ENCODE data around the gene ZNF77.
"Not testable (repeated sequence)": the region's sequence is repeated elsewhere in the genome, so short reads cannot be mapped to it uniquely, and the experiment has no call there.

Gene ZNF77

DNA sequence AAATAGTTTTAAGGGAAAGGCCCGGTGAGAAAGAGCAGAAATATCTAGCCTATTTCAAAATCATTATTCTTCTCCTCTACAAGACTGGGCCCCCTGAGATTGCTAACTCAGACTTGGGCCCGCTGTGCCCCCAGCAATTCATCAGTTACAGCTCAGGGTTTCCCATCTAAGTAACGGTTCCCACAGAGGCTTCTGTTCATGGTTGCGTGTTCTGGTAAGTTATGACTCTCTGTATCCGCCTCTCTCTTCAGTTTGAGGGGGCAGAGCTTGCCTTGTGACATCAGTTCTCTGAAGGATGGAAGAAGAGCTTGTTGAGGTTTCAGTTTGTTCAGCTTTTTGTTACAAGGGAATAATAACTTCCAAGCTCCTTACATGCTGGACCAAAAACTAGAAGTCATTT lies 32.5 kb downstream of the ZNF77 start:
- peaks cover 22% of the 10 kb centered on the region for H3K4me1 Mint-ChIP-seq (ENCODE audit: low read depth)
- peaks cover 7% of the 10 kb centered on the region for H3K9me3 Mint-ChIP-seq (ENCODE audit: low read depth)
- peaks cover 23% of the 10 kb centered on the region for H3K36me3 Mint-ChIP-seq
- H3K27ac Mint-ChIP-seq, result no peak overlapping the region
- H3K27me3 Mint-ChIP-seq, result no peaks in the 10 kb centered on the region
- H3K4me3 Mint-ChIP-seq, result no peak overlapping the region

DNA sequence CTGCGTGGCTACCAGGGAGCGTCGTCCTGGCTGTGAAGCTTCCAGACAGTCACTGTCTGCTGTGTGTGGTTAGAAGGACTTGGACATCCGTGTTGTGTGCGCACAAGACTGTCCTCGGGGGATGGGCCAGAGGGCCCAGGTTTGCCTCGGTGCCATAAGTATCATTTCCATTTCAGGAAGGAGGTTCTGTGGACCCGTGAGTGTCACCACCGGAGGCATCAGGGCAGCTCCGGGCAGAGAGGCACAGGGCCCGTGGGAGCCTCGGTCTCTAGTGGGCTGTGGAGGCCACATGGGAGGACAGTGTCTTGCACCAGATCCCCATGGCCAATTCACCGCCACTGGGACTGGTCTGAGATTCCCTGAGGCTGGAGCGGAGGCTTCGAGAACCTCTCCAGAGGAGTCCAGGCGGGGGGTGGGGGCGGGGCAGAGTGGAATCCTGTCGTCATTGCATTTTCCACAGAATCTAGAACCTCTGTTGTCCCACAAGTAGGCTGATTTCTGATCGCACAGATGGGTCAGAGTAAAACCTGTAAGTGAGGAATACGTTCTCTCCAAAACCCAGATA lies 38.1 kb downstream of the ZNF77 start:
- Mint-ChIP-seq H3K9me3 (ENCODE audit: low read depth) (no peaks in the 10 kb centered on the region), H3K4me3 (no peak overlapping the region), H3K36me3 (peaks cover 4% of the 10 kb centered on the region), H3K27ac (no peak overlapping the region), H3K4me1 (ENCODE audit: low read depth) (peaks cover 35% of the 10 kb centered on the region), H3K27me3 (no peaks in the 10 kb centered on the region)

DNA sequence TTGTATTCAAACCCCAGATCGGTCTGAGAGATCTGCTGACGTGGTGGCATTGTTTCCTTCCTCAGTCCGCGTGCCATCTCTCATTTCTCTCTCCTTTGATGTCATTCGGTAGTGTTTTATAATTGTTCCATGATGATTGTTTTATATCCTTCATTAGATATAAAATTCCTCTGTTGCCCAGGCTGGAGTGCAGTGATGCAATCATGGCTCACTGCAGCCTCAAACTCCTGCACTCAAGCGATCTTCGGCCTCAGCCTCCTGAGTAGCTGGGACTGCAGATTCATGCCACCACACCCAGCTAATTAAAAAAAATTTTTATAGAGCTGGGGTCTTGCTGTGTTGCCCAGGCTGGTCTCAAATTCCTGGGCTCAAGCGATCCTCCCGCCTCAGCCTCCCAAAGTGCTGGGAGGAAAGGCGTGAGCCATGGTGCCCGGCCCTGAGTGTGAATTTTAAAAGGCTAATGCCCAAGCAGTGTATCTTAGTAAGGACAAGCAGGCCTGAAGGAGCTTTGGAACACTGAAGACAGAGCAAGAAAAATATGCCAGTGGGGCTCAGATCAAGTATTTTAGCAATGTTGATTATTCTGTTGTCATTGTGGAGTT lies 38.8 kb downstream of the ZNF77 start:
- Mint-ChIP-seq H3K9me3 (ENCODE audit: low read depth) (no peaks in the 10 kb centered on the region), H3K36me3 (peaks cover 4% of the 10 kb centered on the region), H3K4me3 (no peak overlapping the region), H3K4me1 (ENCODE audit: low read depth) (peaks cover 35% of the 10 kb centered on the region), H3K27ac (no peak overlapping the region), H3K27me3 (no peaks in the 10 kb centered on the region)

DNA sequence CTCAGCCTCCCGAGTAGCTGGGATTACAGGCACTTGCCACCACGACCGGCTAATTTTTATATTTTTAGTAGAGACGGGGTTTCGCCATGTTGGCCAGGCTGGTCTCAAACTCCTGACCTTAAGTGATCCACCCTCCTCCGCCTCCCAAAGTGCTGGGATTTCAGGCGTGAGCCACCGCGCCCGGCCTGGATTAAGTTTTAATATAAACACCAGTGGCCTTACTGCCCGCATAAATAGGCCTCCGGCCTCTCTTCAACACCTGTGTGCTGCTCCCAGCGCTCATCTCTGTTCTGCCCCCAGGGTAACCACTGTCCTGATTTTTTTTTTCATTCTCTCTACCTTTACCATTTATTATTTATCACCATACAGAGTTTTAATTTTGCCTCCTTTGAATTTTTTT lies 41.4 kb downstream of the ZNF77 start:
- not testable (repeated sequence) for H3K36me3 Mint-ChIP-seq; H3K27ac Mint-ChIP-seq; H3K27me3 Mint-ChIP-seq; H3K9me3 Mint-ChIP-seq (ENCODE audit: low read depth)
- Mint-ChIP-seq H3K4me3 (peak overlapping the region; percentile 13), H3K4me1 (ENCODE audit: low read depth) (peaks cover 31% of the 10 kb centered on the region)

GRCh38 chr19:2902590-2903218 lies 42.1 kb downstream of the ZNF77 start:
- H3K27ac Mint-ChIP-seq, result no peak overlapping the region
- no peaks in the 10 kb centered on the region for H3K36me3 Mint-ChIP-seq
- H3K27me3 Mint-ChIP-seq, result no peaks in the 10 kb centered on the region
- H3K9me3 Mint-ChIP-seq (ENCODE audit: low read depth), result no peaks in the 10 kb centered on the region
- H3K4me1 Mint-ChIP-seq (ENCODE audit: low read depth), result peaks cover 29% of the 10 kb centered on the region
- H3K4me3 Mint-ChIP-seq, result peak overlapping the region; percentile 99

DNA sequence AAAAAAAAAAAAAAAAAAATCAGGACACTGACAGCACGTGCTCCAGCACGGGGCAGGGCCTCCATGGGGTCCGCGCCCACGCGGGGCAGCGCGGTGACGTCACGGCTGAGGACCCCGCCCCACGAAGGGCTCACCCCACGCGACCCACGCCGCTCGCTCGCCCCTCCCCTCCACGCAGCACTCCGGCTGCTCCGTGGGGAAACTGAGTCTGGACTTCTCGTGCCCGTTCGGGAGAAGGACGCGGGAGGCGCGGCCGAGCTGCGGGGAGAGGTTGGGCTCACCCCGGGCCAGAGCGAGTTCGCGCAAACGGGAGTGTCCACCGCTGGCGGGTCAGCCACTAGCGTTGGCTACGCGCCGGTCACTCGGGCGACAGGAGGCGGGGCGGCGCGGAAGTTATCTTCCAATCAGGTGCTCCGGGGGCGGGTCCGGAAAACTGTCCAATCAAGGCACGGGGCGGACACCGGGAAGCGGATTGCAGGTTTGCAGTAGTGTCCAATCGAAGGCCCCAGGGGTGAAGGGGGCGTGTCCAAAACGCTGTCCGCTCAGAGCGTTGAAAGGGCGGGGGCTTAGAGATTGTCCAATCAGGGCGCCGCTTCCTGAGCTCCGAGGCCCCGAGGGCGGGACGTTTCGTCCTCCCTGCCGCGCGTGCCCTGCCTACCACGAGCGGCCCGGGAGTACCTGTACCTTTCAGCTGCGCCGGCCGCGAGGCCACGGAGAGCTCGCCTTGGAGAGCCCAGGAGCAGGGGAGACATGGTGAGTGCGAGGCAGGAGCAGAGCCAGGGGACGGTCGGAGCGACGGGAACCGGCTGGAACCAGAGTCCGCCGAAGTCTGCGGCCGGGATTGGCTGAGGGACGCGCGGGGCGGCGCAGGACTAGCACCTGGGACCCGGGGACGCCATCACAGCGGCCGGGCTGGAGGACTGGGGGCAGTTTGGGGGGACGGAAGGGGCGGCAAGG lies 44.2 kb downstream of the ZNF77 start, which contains the start of gene ZNF57:
TSS of gene ZNF57 (plus strand) at position 633 of the 957 bp plus-strand sequence. CDS start at position 751, 118 bp downstream.
- peaks cover 19% of the 10 kb centered on the region for H3K4me1 Mint-ChIP-seq (ENCODE audit: low read depth)
- no peaks in the 10 kb centered on the region for H3K36me3 Mint-ChIP-seq
- no peaks in the 10 kb centered on the region for H3K9me3 Mint-ChIP-seq (ENCODE audit: low read depth)
- H3K4me3 Mint-ChIP-seq, result peak within 1 kb of the TSS; percentile 99
- peak within 1 kb of the TSS; percentile 94 for H3K27ac Mint-ChIP-seq
- H3K27me3 Mint-ChIP-seq, result no peaks in the 10 kb centered on the region

DNA sequence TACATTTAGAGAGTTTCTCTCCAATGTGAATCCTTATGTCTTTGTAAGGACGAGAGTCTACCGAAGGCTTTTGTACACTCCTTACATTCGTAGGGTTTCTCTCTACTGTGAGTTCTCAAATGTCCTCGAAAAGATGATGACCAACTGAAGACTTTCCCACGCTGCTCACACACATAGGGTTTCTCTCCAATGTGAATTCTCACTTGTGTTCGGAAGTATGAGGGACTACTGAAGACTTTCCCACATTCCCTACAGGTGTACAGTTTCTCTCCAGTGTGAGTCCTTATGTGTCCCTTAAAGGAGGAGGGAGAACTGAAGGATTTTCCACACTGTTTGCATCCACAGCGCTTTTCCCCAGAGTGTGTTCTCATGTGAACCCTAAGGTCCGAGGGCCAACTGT lies 48.1 kb downstream of the ZNF77 start:
- Mint-ChIP-seq H3K4me3 (no peak overlapping the region), H3K4me1 (ENCODE audit: low read depth) (peaks cover 7% of the 10 kb centered on the region), H3K27me3 (no peaks in the 10 kb centered on the region), H3K9me3 (ENCODE audit: low read depth) (no peaks in the 10 kb centered on the region), H3K27ac (no peak overlapping the region), H3K36me3 (no peaks in the 10 kb centered on the region)

- not testable (repeated sequence) for H3K4me1 Mint-ChIP-seq (ENCODE audit: low read depth); H3K4me3 Mint-ChIP-seq; H3K27ac Mint-ChIP-seq; H3K36me3 Mint-ChIP-seq; H3K9me3 Mint-ChIP-seq (ENCODE audit: low read depth); H3K27me3 Mint-ChIP-seq
These were observed 54.2 kb downstream of the ZNF77 start for GRCh38 chr19:2890531-2890930.

GRCh38 chr19:2888731-2889224 lies 56.0 kb downstream of the ZNF77 start:
- Mint-ChIP-seq H3K27me3 (no peaks in the 10 kb centered on the region), H3K4me3 (peak overlapping the region; percentile 69), H3K9me3 (ENCODE audit: low read depth) (no peaks in the 10 kb centered on the region), H3K4me1 (ENCODE audit: low read depth) (peaks cover 6% of the 10 kb centered on the region), H3K36me3 (no peaks in the 10 kb centered on the region), H3K27ac (no peak overlapping the region)

- H3K4me3 Mint-ChIP-seq, result no peak overlapping the region
- H3K36me3 Mint-ChIP-seq, result no peaks in the 10 kb centered on the region
These were observed 57.3 kb downstream of the ZNF77 start for GRCh38 chr19:2887391-2887914.

GRCh38 chr19:2885736-2886135 lies 59.0 kb downstream of the ZNF77 start:
- no peak overlapping the region for H3K27ac Mint-ChIP-seq
- H3K4me3 Mint-ChIP-seq, result no peak overlapping the region
- peaks cover 1% of the 10 kb centered on the region for H3K27me3 Mint-ChIP-seq
- H3K9me3 Mint-ChIP-seq (ENCODE audit: low read depth), result no peaks in the 10 kb centered on the region
- no peaks in the 10 kb centered on the region for H3K36me3 Mint-ChIP-seq
- H3K4me1 Mint-ChIP-seq (ENCODE audit: low read depth), result peaks cover 6% of the 10 kb centered on the region

More at GRCh38 chr19:2887391-2887914, 57.3 kb downstream of the ZNF77 start:
- H3K9me3 Mint-ChIP-seq (ENCODE audit: low read depth), result no peaks in the 10 kb centered on the region
- H3K4me1 Mint-ChIP-seq (ENCODE audit: low read depth), result peaks cover 6% of the 10 kb centered on the region
- no peak overlapping the region for H3K27ac Mint-ChIP-seq
- peaks cover 1% of the 10 kb centered on the region for H3K27me3 Mint-ChIP-seq

- Mint-ChIP-seq H3K4me1 (ENCODE audit: low read depth) (peaks cover 6% of the 10 kb centered on the region), H3K27me3 (peaks cover 1% of the 10 kb centered on the region), H3K36me3 (no peaks in the 10 kb centered on the region), H3K9me3 (ENCODE audit: low read depth) (no peaks in the 10 kb centered on the region), H3K27ac (no peak overlapping the region), H3K4me3 (no peak overlapping the region)
These were observed 60.9 kb downstream of the ZNF77 start for GRCh38 chr19:2883686-2884439.
